NCI-H2227 (cell line): Measurements from ENCODE around the gene ACSL3.
A peak's percentile ranks its signal among the peaks of the same experiment; 100 is the strongest.
"Not testable (repeated sequence)": the region's sequence is repeated elsewhere in the genome, so short reads cannot be mapped to it uniquely, and the experiment has no call there.

Source experiments
- DNase-seq: peaks from one replicate; lab custom pipeline; 2025; ENCODE audit not compliant: unreplicated experiment; lab: John Stamatoyannopoulos, UW

The ACSL3 gene

GRCh38 chr2:222907790-222908441 is 47.1 kb downstream of the ACSL3 start:
- no peak for DNase-seq

GRCh38 chr2:222909286-222909685 is 48.5 kb downstream of the ACSL3 start:
- DNase-seq, result no peak

GRCh38 chr2:222912117-222912516 is 51.3 kb downstream of the ACSL3 start:
- DNase-seq, result no peak

GRCh38 chr2:222912776-222913175 is 51.9 kb downstream of the ACSL3 start:
- no peak for DNase-seq

GRCh38 chr2:222915092-222915957 is 54.5 kb downstream of the ACSL3 start:
- DNase-seq, result peak; percentile 43

- DNase-seq, result no peak
Measured at GRCh38 chr2:222916229-222917197, 55.7 kb downstream of the ACSL3 start.

GRCh38 chr2:222917212-222917611 is 56.4 kb downstream of the ACSL3 start:
- not testable (repeated sequence) for DNase-seq

GRCh38 chr2:222919841-222920526 is 59.1 kb downstream of the ACSL3 start:
- DNase-seq, result no peak

- DNase-seq, result no peak
Measured at GRCh38 chr2:222920657-222921186, 59.9 kb downstream of the ACSL3 start.

GRCh38 chr2:222922019-222922800 is 61.4 kb downstream of the ACSL3 start:
- no peak for DNase-seq

- DNase-seq, result no peak
Measured at GRCh38 chr2:222926915-222927314, 66.1 kb downstream of the ACSL3 start.

- no peak for DNase-seq
Measured at GRCh38 chr2:222927600-222927999, 66.8 kb downstream of the ACSL3 start.

- no peak for DNase-seq
Measured at GRCh38 chr2:222928335-222928734, 67.5 kb downstream of the ACSL3 start.

GRCh38 chr2:222930862-222931261 is 70.0 kb downstream of the ACSL3 start:
- DNase-seq, result no peak

GRCh38 chr2:222931659-222932058 is 70.8 kb downstream of the ACSL3 start:
- DNase-seq, result peak; percentile 16

- DNase-seq, result no peak
Measured at GRCh38 chr2:222933458-222933857, 72.6 kb downstream of the ACSL3 start.

GRCh38 chr2:222935688-222936298 is 75.0 kb downstream of the ACSL3 start:
- DNase-seq, result no peak

- no peak for DNase-seq
Measured at GRCh38 chr2:222936705-222937104, 75.9 kb downstream of the ACSL3 start.

GRCh38 chr2:222938327-222938726 is 77.5 kb downstream of the ACSL3 start:
- DNase-seq, result no peak
